Stimulated activated CD4-positive, alpha-beta T cell treated with anti-CD3 and anti-CD28 coated beads, Interleukin-15, amount 100 ng/mL, for 1 hour (primary cell): ENCODE measurements around the gene HOXB9.

Experiments
- DNase-seq, 2 donors: peaks; one replicate each; pipeline ENCODE4 v3.0.0-alpha.2; 2020; ENCODE audit warnings: low read depth in 1 of 2, low spot score in 1 of 2

The HOXB9 gene

GRCh38 chr17:48639982-48640857, 14.1 kb upstream of the HOXB9 start:
- no peak for DNase-seq

DNA sequence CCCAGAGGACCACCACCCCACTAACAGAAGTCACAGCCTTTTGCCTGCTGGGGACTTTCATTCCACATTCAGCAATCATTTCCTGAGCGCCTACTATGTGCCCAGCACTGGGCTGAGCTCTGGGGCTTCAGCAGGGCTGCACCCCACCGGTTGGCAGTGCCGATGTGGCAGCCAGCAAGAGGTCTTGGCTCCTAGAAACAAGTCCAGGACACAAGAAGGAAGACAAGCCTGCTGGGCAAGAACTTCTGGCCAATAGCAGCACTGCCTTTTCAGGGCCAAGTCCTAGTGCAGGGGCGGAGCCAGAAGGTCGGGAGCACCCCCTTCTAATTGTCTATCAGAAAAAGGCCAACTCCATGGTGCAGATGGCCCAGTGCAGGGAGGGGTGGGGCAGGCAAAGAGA, 13.0 kb upstream of the HOXB9 start:
- no peak for DNase-seq

GRCh38 chr17:48637323-48638260, 11.4 kb upstream of the HOXB9 start:
- DNase-seq: no peak

DNA sequence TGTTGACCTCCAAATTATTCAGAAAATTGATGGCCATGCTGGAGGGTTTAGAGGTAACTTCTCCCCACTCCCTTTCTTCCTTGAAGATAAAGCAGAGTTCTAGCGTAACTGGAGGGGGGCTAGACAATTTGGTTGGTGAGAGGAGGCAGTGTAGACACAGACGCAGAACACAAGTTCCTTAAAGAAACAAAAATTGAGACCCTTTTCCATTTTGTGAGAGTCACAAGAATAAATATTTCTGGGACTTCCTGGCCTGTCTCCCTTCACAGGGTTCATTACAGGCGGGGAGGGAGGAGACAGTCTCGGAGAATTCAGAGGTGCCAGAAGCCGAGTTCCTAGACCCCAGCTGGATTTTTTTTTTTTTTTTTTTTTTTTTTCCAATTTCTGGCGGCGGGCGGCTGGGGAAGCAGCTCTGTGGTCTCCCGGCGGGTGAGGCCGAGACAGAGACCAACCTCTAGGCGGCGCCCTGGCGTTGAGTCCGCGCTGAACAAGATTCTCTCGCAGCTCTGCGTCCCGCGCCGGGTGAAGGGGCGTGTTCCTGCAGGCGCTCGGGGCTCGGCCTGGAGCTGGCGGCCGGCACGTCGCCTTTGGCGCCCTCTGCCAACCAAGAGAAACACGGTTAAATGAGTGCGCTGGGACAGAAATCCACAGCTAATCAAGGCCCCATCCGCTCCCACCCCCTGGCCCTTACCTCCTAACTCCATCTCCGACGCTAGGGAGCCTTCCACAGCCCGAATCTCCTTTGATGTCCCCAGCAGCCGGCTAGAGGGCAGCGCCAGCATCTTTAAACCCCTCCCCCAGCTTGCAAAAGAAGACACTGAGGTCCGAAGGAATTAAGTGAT, 10.2 kb upstream of the HOXB9 start:
- DNase-seq: peak in 1 of 2 donors; percentile 51

- DNase-seq: no peak
These were observed 8.5 kb upstream of the HOXB9 start for GRCh38 chr17:48634493-48635208.

GRCh38 chr17:48633266-48633677, 7.1 kb upstream of the HOXB9 start:
- DNase-seq: no peak

GRCh38 chr17:48632579-48633265, 6.6 kb upstream of the HOXB9 start:
- DNase-seq: no peak

DNA sequence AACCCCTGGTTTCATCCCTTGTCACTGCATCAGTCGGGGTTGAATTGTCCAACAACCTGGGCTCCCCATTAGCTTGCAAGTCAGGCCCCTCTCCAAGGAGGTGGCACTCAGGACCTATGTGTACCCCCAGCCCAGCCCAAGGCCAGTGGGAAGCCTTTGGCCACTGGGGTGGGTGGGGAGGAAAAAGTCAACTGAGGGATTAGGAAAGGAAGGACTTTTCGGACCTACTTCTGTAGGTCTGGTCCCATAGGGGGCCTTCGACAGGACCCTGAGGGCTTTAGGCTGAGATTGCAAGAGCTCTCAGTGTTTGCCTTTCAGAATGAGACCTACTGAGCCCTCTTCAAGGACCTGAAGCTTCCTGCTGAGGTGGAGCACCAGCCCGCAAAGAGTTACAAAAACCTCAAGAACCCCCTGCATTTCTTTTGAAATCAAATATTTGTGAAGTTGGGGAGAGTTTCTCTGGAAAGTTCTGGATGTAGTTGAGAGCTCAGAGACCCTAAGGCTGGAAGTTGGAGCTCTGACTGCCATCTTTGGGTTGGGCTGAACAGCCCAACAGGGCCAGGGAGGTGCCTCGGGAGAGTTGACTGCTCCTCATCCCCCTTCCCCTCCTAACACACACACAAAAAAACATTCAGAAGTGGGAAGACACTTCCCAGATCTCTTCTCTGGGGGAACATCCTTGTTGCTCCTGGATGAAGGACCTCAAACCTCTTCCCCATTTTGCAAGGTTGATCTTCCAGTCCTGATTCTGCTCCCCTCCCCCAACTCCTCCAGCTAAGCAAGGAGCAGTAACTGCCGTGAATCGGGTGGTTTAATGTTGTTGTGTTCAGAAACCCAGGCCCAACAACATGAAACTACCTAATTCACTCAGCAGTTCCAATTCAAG, 5.8 kb upstream of the HOXB9 start:
- no peak for DNase-seq

GRCh38 chr17:48630925-48631692, 5.0 kb upstream of the HOXB9 start:
- no peak for DNase-seq

DNA sequence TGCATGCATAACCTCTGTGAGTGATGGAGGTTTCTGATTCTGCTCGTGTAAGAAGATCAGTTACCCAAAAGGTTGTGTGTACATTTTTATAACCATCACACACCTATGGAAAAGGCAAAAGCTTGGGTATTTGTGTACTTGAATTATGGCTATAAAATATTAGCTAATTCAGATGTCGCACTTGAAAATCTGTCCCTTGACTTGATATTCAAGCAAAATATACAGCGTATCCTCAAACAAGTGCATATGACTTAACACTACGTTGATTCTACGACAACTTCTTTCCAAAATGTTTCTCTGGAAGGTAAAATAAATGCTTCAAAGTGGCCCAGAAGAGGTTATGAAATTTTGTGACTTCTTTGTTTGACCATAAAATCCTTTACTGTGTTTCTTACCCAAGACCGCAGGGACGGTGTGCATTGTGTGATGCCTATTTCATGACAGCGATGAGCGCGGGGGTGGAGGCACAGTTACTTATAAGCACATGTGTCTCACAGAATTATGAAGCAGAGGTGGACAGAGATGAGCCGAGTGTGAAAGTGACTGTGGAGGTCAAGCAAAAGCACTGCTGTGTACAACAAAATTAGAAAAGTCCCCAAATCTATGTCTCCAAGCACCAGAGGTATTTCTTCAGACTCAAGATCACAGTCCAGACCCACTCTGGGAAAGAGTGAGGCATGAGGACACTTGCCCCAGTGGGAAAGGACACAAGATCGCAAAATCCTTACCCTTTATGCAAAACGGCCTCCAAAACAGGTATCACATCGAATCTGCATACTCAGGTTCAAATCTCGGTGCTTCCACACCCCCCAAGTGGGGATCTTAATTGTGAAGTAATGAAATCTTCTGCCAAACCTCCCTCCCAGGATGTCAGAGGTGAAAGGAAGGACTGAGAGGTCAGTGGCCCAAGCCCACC, 4.1 kb upstream of the HOXB9 start:
- no peak for DNase-seq

GRCh38 chr17:48629411-48629759, 3.2 kb upstream of the HOXB9 start:
- DNase-seq: no peak

- DNase-seq: no peak
These were observed 2.7 kb upstream of the HOXB9 start for GRCh38 chr17:48628649-48629410.

DNA sequence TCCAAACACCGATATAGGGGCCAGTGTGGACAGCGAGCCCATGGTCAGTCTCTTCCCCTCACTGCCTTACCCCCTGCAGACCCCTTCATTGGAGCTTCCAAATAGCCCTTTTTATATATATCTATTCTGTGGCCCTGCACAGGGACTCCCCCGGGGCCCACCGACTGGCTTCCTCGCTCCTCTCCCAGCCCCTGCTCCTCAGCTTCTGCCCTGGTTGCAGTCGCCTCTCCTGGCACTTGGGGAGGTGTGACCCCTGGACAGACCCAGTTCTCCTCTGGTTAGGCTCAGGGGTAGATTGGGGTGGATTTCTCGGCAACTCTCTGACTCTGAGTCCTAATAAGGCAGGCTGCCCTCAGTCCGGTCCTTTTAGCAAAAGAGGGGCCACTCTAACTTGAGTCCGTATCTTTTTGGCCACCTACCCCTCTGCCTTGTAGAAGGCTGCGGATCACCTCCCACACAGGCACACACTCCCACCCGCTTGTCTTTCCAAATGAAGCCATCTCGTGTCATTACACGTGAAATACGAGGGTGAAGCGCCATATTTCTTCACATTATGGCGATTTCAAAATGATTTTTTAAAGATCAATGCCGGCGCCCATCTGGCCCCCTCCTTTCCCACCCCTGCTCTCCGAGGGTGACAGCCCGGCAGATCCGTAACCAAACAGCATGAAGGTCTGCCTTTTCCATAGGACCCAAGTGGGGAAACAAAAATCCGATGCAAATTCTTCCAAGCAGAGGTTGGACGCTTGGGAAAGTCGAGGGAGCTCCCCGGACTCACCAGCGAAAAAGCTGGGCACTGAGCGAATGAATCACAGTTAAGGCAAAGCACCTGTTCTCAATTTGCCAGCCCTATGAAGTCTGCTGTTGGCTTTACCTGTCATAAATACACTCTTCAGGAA, 1.7 kb upstream of the HOXB9 start:
- DNase-seq: no peak

DNA sequence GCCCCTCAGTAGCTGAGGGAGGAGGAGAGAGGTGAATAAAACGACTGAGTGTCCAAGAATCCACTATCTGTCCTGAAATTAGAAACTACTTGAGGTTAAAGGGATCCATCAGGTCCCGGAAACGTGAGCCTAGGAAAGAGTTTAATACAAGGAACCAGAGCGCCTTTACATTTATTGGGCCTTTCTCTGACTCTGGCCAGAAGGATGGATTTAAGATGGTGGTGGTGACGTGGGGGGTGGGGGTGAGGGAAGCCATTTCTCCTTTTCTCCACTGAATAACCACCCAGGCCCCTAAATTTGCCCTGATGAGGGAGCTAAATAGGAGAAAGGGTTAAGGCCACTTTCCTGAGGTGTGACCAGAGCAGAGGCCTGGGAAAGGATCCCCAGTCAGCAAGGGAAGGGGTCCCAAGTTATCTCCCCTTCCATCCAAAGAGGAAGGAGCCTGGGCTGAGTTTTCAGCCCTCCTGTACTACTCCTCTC, 1.0 kb upstream of the HOXB9 start:
- no peak for DNase-seq
